Osteoblast (primary cell): ENCODE data around the gene TNP2. TPM values are rescaled to one million over a fixed set of nuclear protein-coding genes. Genes with fewer than 3 reads are reported as not detected.
"Not testable (repeated sequence)": the region's sequence is repeated elsewhere in the genome, so short reads cannot be mapped to it uniquely, and the experiment has no call there.

Experiments used
- DNase-seq: peaks from one replicate; pipeline ENCODE4 v3.0.0; 2011; ENCODE audit warnings: low spot score, mixed read lengths; ENCODE audit not compliant: insufficient read length; ENCODE audit errors: missing footprints
- H2AFZ ChIP-seq: 2 replicates; pipeline ENCODE4 v1.6.0; 2011; ENCODE audit warnings: mild to moderate bottlenecking, low read length
- H3K27ac ChIP-seq: 2 replicates; pipeline ENCODE4 v1.5.1; 2011; ENCODE audit warnings: mild to moderate bottlenecking, low read depth, low read length, moderate library complexity
- H3K27me3 ChIP-seq: 2 replicates; pipeline ENCODE4 v1.6.0; 2012; ENCODE audit warnings: mild to moderate bottlenecking, control low read depth, inconsistent platforms, low read length, moderate library complexity; ENCODE audit not compliant: insufficient read depth
- H3K36me3 ChIP-seq: 2 replicates; pipeline ENCODE4 v1.5.1; 2011; ENCODE audit warnings: mild to moderate bottlenecking, low read length, control low read depth, moderate library complexity; ENCODE audit not compliant: insufficient read depth
- H3K4me1 ChIP-seq: 2 replicates; pipeline ENCODE4 v1.5.1; 2011; ENCODE audit warnings: mild to moderate bottlenecking, low read length, control low read depth, moderate library complexity; ENCODE audit not compliant: insufficient read depth
- H3K4me2 ChIP-seq: 2 replicates; pipeline ENCODE4 v1.6.0; 2011; ENCODE audit warnings: mild to moderate bottlenecking, low read length; ENCODE audit not compliant: insufficient read depth
- H3K4me3 ChIP-seq: fragments of 200-600 bp; sonication (generic); 3 replicates; pipeline ENCODE4 v1.5.1; 2012; ENCODE audit warnings: mild to moderate bottlenecking, low read length, inconsistent platforms; ENCODE audit not compliant: insufficient read depth
- H3K79me2 ChIP-seq: 2 replicates; pipeline ENCODE4 v1.6.0; 2012; ENCODE audit warnings: mild to moderate bottlenecking, low read length, control low read depth, inconsistent platforms; ENCODE audit not compliant: insufficient read depth
- H3K9me3 ChIP-seq: 2 replicates; pipeline ENCODE4 v1.5.1; 2011; ENCODE audit warnings: low read depth, low read length, control low read depth
- H4K20me1 ChIP-seq: 2 replicates; pipeline ENCODE4 v1.6.0; 2012; ENCODE audit warnings: mild to moderate bottlenecking, low read length, control low read depth; ENCODE audit not compliant: insufficient read depth
- total RNA-seq: library from RNA; depleted of rRNA; stranded (reverse); fragments of >200 nt; gene quantifications from 2 replicates; pipeline ENCODE4 v1.2.3, GENCODE V29; 2012
- TF ChIP-seq, protein P1 (sequence below): IDR thresholded peaks from 2 replicates; pipeline ENCODE4 v1.5.1; 2011; ENCODE audit warnings: mild to moderate bottlenecking, low read depth, low read length, moderate library complexity; ENCODE audit errors: extremely low read depth

The TNP2 gene
- total RNA-seq, 1 donor, result not detected

DNA sequence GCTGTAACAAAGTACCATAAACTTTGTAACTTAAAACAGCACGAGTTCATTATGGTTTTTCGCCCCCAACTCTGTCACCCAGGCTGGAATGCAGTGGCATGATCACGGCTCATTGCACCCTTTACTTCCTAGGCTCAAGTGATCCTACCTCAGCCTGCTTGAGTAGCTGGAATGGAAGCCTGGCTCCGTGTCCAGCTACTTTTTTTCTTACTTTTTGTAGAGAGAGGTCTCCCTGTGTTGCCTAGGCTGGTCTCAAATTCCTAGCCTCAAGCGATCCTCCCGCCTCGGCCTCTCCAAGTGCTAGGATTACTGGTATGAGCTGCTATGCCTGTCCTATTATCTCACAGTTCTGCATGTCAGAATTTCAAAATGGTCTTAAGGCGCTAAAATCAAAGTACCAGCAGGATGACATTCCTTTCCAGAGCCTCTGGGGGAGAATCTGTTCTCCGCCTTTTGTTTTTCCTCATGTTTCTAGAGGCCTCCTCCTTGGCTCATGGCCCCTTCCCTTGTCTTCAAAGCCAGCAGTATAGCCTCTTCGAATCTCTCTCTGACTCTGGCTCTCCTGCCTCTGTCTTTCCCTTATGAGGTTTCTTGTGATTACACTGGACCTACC, 22.1 kb upstream of the TNP2 start:
- Histone ChIP-seq H2AFZ (no peak overlapping the region), H4K20me1 (no peaks in the 10 kb centered on the region), H3K4me3 (no peak overlapping the region), H3K27me3 (peaks cover 24% of the 10 kb centered on the region), H3K36me3 (no peaks in the 10 kb centered on the region), H3K4me1 (no peaks in the 10 kb centered on the region), H3K4me2 (no peak overlapping the region), H3K27ac (no peak overlapping the region), H3K79me2 (no peaks in the 10 kb centered on the region), H3K9me3 (no peaks in the 10 kb centered on the region)
- peak; percentile 22 for DNase-seq
- TF ChIP-seq, protein P1, sequence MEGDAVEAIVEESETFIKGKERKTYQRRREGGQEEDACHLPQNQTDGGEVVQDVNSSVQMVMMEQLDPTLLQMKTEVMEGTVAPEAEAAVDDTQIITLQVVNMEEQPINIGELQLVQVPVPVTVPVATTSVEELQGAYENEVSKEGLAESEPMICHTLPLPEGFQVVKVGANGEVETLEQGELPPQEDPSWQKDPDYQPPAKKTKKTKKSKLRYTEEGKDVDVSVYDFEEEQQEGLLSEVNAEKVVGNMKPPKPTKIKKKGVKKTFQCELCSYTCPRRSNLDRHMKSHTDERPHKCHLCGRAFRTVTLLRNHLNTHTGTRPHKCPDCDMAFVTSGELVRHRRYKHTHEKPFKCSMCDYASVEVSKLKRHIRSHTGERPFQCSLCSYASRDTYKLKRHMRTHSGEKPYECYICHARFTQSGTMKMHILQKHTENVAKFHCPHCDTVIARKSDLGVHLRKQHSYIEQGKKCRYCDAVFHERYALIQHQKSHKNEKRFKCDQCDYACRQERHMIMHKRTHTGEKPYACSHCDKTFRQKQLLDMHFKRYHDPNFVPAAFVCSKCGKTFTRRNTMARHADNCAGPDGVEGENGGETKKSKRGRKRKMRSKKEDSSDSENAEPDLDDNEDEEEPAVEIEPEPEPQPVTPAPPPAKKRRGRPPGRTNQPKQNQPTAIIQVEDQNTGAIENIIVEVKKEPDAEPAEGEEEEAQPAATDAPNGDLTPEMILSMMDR, result no peak

DNA sequence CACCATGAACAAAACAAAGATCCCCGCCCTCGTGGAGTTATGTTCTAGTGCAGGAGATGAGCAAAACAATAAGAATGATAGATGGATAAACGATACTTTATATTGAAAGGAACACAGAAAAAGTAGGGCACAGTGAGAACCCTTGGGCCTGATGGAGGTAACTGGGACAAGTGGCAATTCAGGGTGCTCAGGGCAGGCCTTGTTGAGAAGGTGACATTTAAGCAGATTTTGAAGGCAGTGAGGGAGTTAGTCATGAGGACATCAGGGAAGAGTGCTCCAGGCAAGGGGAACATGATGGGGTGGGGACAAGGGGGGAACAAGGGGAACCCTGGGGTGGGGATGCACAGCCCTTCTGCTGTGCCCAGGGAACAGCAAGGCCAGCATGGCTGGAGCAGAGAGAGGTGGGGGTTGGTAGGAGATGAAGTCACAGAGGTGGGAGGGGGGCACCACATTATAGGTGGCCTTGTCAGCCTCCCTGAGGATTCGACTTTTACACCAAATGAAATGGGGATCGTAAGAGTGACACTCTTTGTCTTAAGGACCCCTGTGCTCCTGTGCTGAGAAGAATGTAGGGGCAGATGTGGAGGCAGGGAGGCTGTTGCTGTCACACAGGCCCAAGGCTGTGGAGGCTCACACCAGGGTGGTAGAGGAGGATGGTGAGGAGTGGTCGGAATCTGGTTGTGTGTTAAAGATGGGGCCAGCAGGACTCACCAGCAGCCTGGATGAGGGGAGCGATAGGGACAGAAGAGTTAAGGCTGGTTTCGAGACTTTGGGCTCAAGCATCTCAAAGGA, 21.2 kb upstream of the TNP2 start:
- no peak for DNase-seq
- Histone ChIP-seq H3K4me3 (no peak overlapping the region), H2AFZ (no peak overlapping the region), H3K4me1 (no peaks in the 10 kb centered on the region), H3K36me3 (no peaks in the 10 kb centered on the region), H3K27me3 (peaks cover 24% of the 10 kb centered on the region), H4K20me1 (no peaks in the 10 kb centered on the region), H3K4me2 (no peak overlapping the region), H3K79me2 (no peaks in the 10 kb centered on the region), H3K27ac (no peak overlapping the region), H3K9me3 (no peaks in the 10 kb centered on the region)
- TF ChIP-seq, protein P1, result no peak

DNA sequence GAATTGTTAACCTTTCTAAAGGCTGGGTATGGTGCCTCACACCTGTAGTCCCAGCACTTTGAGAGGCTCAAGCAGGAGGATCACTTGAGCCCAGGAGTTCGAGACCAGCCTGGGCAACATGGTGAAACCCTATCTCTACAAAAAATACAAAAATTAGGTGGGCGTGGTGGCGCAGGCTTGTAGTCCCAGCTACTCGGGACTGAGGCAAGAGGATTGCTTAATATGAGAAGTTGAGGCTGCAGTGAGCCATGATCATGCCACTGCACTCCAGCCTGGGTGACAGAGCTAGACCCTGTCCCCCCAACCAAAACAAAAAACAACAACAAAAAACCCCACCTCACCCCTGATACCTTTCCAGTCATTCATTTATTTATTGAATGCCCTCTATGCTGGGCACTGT, 20.6 kb upstream of the TNP2 start:
- not testable (repeated sequence) for H3K4me2 ChIP-seq, H3K79me2 ChIP-seq, H3K36me3 ChIP-seq, H3K4me1 ChIP-seq, H3K4me3 ChIP-seq, H3K27ac ChIP-seq, H4K20me1 ChIP-seq, H3K9me3 ChIP-seq, H2AFZ ChIP-seq
- H3K27me3 ChIP-seq, result peaks cover 27% of the 10 kb centered on the region
- DNase-seq, result peak; percentile 6

DNA sequence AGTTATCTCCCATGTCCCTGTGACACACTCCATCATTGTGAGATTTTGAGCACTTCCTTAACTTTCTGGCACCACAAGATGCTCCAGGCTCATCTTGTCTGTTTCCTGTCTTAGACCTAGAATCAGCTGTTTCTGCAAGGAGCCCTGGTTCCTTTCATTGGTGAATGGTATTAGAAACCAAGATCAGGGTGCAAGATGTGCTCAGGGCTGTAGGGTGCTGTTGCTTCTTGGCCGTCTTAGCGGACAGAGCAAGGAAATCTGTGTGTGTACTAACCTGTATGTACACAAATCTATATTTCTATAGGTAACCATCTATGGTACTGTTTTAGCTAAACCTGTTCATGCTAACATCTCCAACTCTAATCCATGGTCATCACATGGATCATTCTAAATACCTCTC, 20.1 kb upstream of the TNP2 start:
- Histone ChIP-seq H3K27me3 (peaks cover 27% of the 10 kb centered on the region), H3K27ac (no peak overlapping the region), H4K20me1 (no peaks in the 10 kb centered on the region), H3K9me3 (no peaks in the 10 kb centered on the region), H3K4me2 (no peak overlapping the region), H3K4me1 (no peaks in the 10 kb centered on the region), H2AFZ (no peak overlapping the region), H3K4me3 (no peak overlapping the region), H3K36me3 (no peaks in the 10 kb centered on the region), H3K79me2 (no peaks in the 10 kb centered on the region)
- TF ChIP-seq, protein P1, result no peak
- DNase-seq, result peak; percentile 69
